Measurements from ENCODE around the gene IGFL2. TPM values are rescaled to one million over a fixed set of nuclear protein-coding genes. Genes with fewer than 3 reads are reported as not detected.
"Not testable (repeated sequence)": the region's sequence is repeated elsewhere in the genome, so short reads cannot be mapped to it uniquely, and the experiment has no call there.

IGFL2 gene
- total RNA-seq, 1 donor from 2014 or later: 0.55 TPM

- peaks cover 34% of the 10 kb centered on the region for H3K4me1 Mint-ChIP-seq (ENCODE audit: low read depth)
- TF ChIP-seq CTCF (IDR thresholded peaks at IDR 0.05): no peak
- no peak overlapping the region for H3K4me3 Mint-ChIP-seq (ENCODE audit: unreplicated experiment)
- H3K27ac Mint-ChIP-seq (ENCODE audit: unreplicated experiment): no peak overlapping the region
- H3K36me3 Mint-ChIP-seq (ENCODE audit: low read depth): no peaks in the 10 kb centered on the region
- peak; percentile 24 for DNase-seq (ENCODE audit: low spot score)
- H3K9me3 Mint-ChIP-seq (ENCODE audit: low read depth): no peaks in the 10 kb centered on the region
- H3K27me3 Mint-ChIP-seq (ENCODE audit: low read depth): peaks cover 25% of the 10 kb centered on the region
Measured at GRCh38 chr19:46195104-46195503, 47.1 kb downstream of the IGFL2 start.

GRCh38 chr19:46195919-46196318 is 47.9 kb downstream of the IGFL2 start:
- H3K27ac Mint-ChIP-seq (ENCODE audit: unreplicated experiment); H3K4me3 Mint-ChIP-seq (ENCODE audit: unreplicated experiment); DNase-seq (ENCODE audit: low spot score); H3K36me3 Mint-ChIP-seq (ENCODE audit: low read depth); H3K9me3 Mint-ChIP-seq (ENCODE audit: low read depth): not testable (repeated sequence)
- peaks cover 23% of the 10 kb centered on the region for H3K27me3 Mint-ChIP-seq (ENCODE audit: low read depth)
- H3K4me1 Mint-ChIP-seq (ENCODE audit: low read depth): peaks cover 35% of the 10 kb centered on the region

- no peak for TF ChIP-seq CTCF (IDR thresholded peaks at IDR 0.05)
- peak; percentile 34 for DNase-seq (ENCODE audit: low spot score)
- H3K27ac Mint-ChIP-seq (ENCODE audit: unreplicated experiment): no peak overlapping the region
- H3K4me3 Mint-ChIP-seq (ENCODE audit: unreplicated experiment): no peak overlapping the region
- H3K27me3 Mint-ChIP-seq (ENCODE audit: low read depth): peaks cover 24% of the 10 kb centered on the region
- peaks cover 2% of the 10 kb centered on the region for H3K36me3 Mint-ChIP-seq (ENCODE audit: low read depth)
- peaks cover 42% of the 10 kb centered on the region for H3K4me1 Mint-ChIP-seq (ENCODE audit: low read depth)
- no peaks in the 10 kb centered on the region for H3K9me3 Mint-ChIP-seq (ENCODE audit: low read depth)
Measured at GRCh38 chr19:46196410-46197124, 48.5 kb downstream of the IGFL2 start.

GRCh38 chr19:46197314-46198070 is 49.5 kb downstream of the IGFL2 start:
- no peaks in the 10 kb centered on the region for H3K9me3 Mint-ChIP-seq (ENCODE audit: low read depth)
- H3K4me3 Mint-ChIP-seq (ENCODE audit: unreplicated experiment): no peak overlapping the region

GRCh38 chr19:46198756-46199155 is 50.7 kb downstream of the IGFL2 start:
- Mint-ChIP-seq H3K36me3 (ENCODE audit: low read depth) (peaks cover 10% of the 10 kb centered on the region), H3K9me3 (ENCODE audit: low read depth) (no peaks in the 10 kb centered on the region), H3K27me3 (ENCODE audit: low read depth) (peaks cover 37% of the 10 kb centered on the region), H3K4me3 (ENCODE audit: unreplicated experiment) (no peak overlapping the region), H3K4me1 (ENCODE audit: low read depth) (peaks cover 41% of the 10 kb centered on the region), H3K27ac (ENCODE audit: unreplicated experiment) (peak overlapping the region; percentile 77)
- no peak for DNase-seq (ENCODE audit: low spot score)
- TF ChIP-seq CTCF (IDR thresholded peaks at IDR 0.05): no peak

More at GRCh38 chr19:46197314-46198070, 49.5 kb downstream of the IGFL2 start:
- peaks cover 4% of the 10 kb centered on the region for H3K36me3 Mint-ChIP-seq (ENCODE audit: low read depth)
- H3K27ac Mint-ChIP-seq (ENCODE audit: unreplicated experiment): no peak overlapping the region
- peaks cover 47% of the 10 kb centered on the region for H3K4me1 Mint-ChIP-seq (ENCODE audit: low read depth)
- peak; percentile 30 for DNase-seq (ENCODE audit: low spot score)
- no peak for TF ChIP-seq CTCF (IDR thresholded peaks at IDR 0.05)
- peaks cover 31% of the 10 kb centered on the region for H3K27me3 Mint-ChIP-seq (ENCODE audit: low read depth)
